ENCODE results near the gene GFRA1.

GRCh38 chr10:116097239-116097784 is 175.7 kb downstream of the GFRA1 start:
- no peak for TF ChIP-seq CTCF (IDR thresholded peaks at IDR 0.05; ENCODE audit: borderline replicate concordance, extremely low read depth, low read length, poor library complexity, severe bottlenecking)
- TF ChIP-seq EZH2 (IDR thresholded peaks at IDR 0.05; ENCODE audit: borderline replicate concordance, low read depth, low read length, severe bottlenecking), result no peak
